GM19395 (cell line): ENCODE data around the gene TUBB4A.

ENCODE experiments used
- ATAC-seq: cut with Tn5 transposase; IDR thresholded peaks from one replicate; pipeline ENCODE4 v1.9.1; 2021; ENCODE audit warnings: mild to moderate bottlenecking, moderate library complexity; ENCODE audit not compliant: unreplicated experiment

TUBB4A gene

GRCh38 chr19:6448045-6448444 lies 54.1 kb downstream of the TUBB4A start:
- no peak for ATAC-seq

- ATAC-seq: no peak
Observed at GRCh38 chr19:6446452-6446851, 55.7 kb downstream of the TUBB4A start.
